Measurements from ENCODE around the gene TYRO3.

DNA sequence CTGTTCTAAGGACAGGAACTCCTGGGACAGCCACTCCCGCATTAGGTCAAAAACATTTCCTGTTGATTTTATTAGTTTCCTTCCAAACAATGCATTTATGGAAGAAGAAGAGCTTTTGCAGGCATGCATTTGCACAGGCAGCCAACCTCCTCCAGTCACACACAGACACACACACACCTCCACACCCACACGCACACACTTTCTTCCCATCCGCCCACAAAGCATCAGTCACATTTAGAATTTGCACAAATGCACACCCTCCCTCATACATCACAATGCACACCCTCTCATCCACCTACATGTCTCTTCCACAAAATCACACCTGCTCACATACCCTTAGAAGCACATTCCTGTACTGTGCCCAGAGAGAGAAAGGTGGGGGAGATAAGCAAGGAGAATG is 4.1 kb upstream of the TYRO3 start:
- TF ChIP-seq CTCF (IDR thresholded peaks at IDR 0.05; ENCODE audit: insufficient read depth, low read length) (no peak), POLR2AphosphoS5 (IDR thresholded peaks at IDR 0.05; ENCODE audit: low read depth) (no peak), GABPA (IDR thresholded peaks at IDR 0.05; ENCODE audit: low read depth) (no peak), SPI1 (IDR thresholded peaks at IDR 0.05; ENCODE audit: borderline replicate concordance, low read depth) (no peak)
- TF ChIP-seq, protein P1, sequence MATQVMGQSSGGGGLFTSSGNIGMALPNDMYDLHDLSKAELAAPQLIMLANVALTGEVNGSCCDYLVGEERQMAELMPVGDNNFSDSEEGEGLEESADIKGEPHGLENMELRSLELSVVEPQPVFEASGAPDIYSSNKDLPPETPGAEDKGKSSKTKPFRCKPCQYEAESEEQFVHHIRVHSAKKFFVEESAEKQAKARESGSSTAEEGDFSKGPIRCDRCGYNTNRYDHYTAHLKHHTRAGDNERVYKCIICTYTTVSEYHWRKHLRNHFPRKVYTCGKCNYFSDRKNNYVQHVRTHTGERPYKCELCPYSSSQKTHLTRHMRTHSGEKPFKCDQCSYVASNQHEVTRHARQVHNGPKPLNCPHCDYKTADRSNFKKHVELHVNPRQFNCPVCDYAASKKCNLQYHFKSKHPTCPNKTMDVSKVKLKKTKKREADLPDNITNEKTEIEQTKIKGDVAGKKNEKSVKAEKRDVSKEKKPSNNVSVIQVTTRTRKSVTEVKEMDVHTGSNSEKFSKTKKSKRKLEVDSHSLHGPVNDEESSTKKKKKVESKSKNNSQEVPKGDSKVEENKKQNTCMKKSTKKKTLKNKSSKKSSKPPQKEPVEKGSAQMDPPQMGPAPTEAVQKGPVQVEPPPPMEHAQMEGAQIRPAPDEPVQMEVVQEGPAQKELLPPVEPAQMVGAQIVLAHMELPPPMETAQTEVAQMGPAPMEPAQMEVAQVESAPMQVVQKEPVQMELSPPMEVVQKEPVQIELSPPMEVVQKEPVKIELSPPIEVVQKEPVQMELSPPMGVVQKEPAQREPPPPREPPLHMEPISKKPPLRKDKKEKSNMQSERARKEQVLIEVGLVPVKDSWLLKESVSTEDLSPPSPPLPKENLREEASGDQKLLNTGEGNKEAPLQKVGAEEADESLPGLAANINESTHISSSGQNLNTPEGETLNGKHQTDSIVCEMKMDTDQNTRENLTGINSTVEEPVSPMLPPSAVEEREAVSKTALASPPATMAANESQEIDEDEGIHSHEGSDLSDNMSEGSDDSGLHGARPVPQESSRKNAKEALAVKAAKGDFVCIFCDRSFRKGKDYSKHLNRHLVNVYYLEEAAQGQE (IDR thresholded peaks at IDR 0.05; ENCODE audit: insufficient replicate concordance, low read depth) = no peak

Data from HL-60 (cell line).